RPMI7951 (cell line): ENCODE data around the gene TET1. TPM values are rescaled to one million over a fixed set of nuclear protein-coding genes. Genes with fewer than 3 reads are reported as not detected.
"Not testable (repeated sequence)": the region's sequence is repeated elsewhere in the genome, so short reads cannot be mapped to it uniquely, and the experiment has no call there.

Source experiments
- DNase-seq: peaks from one replicate; pipeline ENCODE4 v3.0.0-alpha.2; 2012; ENCODE audit warnings: low read depth
- total RNA-seq: library from RNA; depleted of rRNA; stranded (reverse); fragments of >200 nt; shearing (Covaris generic); gene quantifications from 2 replicates; pipeline ENCODE4 v1.2.3, GENCODE V29; 2014

TET1 gene
- total RNA-seq, 1 experiment from 2014 or later: 6.1 TPM

GRCh38 chr10:68611227-68611626 is 51.1 kb downstream of the TET1 start:
- no peak for DNase-seq

DNA sequence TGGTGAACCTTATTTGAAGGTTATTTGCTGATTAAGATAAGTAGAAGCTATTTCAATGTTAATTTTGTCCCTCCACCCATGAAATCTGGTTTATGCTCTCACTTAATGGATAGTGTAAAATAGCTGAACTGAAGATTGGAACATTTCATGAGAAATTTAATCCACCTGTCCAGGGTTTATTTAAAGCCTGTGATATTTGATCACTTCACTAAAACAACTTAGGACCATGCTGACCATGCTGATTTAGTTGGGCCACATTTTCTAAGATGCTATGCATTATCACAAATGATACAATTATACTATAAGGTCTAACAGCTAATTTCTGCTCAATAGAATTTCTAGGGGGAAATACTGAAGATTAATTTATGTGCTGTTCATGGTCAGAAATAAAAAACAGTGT is 53.8 kb downstream of the TET1 start:
- DNase-seq: not testable (repeated sequence)

DNA sequence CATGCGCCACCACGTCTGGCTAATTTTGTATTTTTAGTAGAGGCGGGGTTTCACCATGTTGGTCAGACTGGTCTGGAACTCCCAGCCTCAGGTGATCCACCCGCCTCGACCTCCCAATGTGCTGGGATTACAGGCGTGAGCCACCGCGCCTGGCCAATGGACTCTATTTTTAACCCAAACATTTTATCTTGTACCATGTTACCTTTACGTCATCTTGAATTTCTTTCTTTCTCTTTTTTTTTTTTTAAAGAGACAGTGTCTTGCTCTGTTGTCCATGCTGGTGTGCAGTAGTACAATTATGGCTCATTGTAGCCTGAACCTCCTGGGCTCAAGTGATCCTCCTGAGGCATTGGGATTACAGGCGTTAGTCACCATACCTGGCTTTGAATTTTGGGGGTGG is 57.6 kb downstream of the TET1 start:
- not testable (repeated sequence) for DNase-seq

- no peak for DNase-seq
Measured at GRCh38 chr10:68618234-68618633, 58.1 kb downstream of the TET1 start.

GRCh38 chr10:68619595-68619994 is 59.5 kb downstream of the TET1 start:
- no peak for DNase-seq

DNA sequence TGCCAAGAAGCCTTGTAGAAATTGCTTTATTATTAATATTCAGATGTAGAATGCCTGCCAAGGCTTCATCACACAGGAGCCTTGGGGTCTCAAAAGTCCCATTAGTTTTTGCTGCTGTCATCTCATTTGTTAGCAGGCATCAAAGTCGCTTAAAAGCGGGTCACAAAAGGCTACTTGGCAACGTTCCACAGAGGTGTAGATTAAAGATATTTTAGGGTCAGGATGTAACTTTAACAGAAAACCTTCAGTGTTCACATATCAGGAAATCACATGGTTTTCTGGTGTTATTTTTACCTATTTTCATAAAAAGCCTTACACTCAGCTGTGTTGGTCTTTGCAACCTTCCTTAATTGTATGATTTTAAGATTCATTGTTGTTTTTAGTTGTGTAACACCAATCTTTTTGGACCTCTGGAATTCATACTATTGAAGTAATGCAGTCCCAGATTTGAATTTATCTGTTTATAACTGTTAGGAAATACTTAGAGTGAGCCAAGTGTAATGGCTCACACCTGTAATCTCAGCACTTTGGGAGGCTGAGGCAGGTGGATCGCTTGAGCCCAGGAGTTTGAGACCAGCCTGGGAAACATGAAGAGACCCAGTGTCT is 65.3 kb downstream of the TET1 start:
- no peak for DNase-seq

DNA sequence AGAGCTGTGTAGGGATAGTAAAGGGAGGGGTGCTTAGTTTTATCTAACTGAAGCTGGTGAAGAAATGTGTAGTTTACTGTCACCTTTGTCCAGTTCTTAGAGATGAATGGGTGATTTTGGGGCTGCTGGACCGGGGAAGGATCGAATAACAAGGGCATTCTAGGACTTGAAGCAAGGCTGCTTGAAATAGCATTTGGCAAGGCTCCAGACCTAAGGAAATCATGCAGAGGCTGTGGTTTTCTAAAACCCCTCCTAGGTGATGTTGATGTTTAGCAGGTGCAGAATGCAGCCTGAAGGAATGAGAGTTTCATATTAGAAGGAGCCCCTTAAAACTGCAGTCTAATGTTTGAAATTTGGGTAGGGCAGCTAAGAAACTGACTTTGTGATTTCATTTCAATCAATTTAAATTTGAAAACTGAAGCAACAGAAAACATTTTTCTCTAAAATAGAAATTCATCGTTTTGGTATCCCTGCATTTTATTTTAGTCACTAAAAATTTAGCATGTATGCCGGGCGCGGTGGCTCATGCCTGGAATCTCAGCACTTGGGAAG is 68.5 kb downstream of the TET1 start:
- DNase-seq: peak; percentile 32

DNA sequence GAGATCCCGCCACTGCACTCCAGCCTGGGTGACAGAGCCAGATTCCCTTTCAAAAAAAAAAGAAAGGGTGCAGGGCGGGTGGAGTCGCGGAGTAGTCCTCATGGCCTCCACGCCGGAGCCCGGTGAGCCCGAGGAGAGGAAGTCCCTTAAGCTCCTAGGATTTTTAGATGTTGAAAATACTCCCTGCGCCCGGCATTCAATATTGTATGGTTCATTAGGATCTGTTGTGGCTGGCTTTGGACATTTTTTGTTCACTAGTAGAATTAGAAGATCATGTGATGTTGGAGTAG is 72.1 kb downstream of the TET1 start:
- not testable (repeated sequence) for DNase-seq

GRCh38 chr10:68633281-68633680 is 73.1 kb downstream of the TET1 start:
- DNase-seq: no peak

GRCh38 chr10:68633816-68634466 is 73.8 kb downstream of the TET1 start:
- no peak for DNase-seq

GRCh38 chr10:68636335-68636734 is 76.2 kb downstream of the TET1 start:
- no peak for DNase-seq

- not testable (repeated sequence) for DNase-seq
Measured at GRCh38 chr10:68643550-68643949, 83.4 kb downstream of the TET1 start.

GRCh38 chr10:68647672-68648341 is 87.7 kb downstream of the TET1 start:
- peak; percentile 71 for DNase-seq

DNA sequence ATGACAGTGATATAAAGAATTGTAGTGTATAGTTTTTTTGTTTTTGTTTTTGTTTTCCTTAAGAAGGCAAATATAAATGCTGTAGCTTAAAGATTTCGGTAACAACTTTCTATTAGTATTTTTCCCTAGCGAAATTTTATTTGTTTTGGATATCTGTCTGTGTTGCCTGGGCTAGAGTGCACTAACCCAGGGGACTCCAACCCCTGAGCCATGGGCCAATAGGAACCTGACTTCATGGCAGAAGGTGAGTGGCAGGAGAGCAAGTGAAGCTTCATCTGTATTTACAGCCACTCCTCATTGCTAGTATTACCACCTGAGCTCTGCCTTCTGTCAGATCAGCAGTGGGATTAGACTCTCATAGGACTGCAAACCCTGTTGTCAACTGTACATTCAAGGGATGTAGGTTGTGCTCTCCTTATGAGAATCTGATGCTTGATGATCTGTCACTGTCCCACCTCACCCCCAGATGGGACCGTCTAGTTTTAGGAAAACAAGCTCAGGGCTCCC is 95.5 kb downstream of the TET1 start:
- DNase-seq: no peak

- peak; percentile 30 for DNase-seq
Measured at GRCh38 chr10:68665841-68666240, 105.7 kb downstream of the TET1 start.

GRCh38 chr10:68666280-68666760 is 106.2 kb downstream of the TET1 start:
- peak; percentile 69 for DNase-seq

GRCh38 chr10:68668231-68668630 is 108.1 kb downstream of the TET1 start:
- no peak for DNase-seq

DNA sequence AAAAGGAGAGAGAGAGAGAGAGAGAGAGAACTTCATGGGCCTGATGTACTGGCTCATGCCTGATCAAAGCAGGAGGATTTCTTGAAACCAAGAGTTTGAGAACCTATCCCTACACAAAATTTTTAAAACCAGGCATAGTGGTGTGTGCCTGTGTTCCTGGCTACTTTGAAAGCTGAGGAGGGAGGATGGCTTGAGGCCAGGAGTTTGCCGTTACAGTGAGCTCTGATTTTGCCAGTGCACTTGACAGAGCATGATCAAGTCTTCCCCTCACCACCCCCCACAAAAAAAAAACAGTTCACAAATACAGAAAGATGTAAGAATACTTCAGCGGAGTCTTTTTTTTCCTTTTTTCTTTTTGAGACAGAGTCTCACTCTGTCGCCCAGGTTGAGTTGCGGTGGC is 108.8 kb downstream of the TET1 start:
- DNase-seq: no peak

- no peak for DNase-seq
Measured at GRCh38 chr10:68684413-68684812, 124.3 kb downstream of the TET1 start.

GRCh38 chr10:68696018-68696417 is 135.9 kb downstream of the TET1 start:
- DNase-seq: no peak

GRCh38 chr10:68697106-68697505 is 137.0 kb downstream of the TET1 start:
- DNase-seq: no peak

- DNase-seq: no peak
Measured at GRCh38 chr10:68700197-68700596, 140.1 kb downstream of the TET1 start.

DNA sequence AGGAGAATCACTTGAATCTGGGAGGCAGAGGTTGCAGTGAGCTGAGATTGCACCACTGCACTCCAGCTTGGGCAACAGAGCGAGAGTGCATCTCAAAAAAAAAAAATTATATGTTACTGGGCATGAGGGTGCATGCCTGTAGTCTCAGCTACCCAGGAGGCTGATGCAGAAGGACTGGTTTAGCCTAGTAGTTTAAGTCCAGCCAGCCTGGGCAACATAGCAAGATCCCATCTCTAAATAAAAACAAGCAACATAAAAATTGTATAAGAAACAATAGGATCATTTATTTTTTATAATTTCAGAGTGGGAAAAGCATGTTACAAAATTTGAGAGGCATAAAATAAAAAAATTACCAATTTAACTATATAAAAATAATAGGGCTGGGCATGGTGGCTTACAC is 145.4 kb downstream of the TET1 start:
- DNase-seq: no peak
